Right lobe of liver (tissue), 4 donors: Measurements from ENCODE around the gene RABGEF1.

ENCODE experiments used
- POLR2A ChIP-seq: fragments of 450-650 bp; IDR thresholded peaks from one replicate; pipeline ENCODE4 v1.6.1; 2017; ENCODE audit warnings: antibody characterized with exemption, mild to moderate bottlenecking
- TF ChIP-seq, protein P1 (sequence below), 4 donors: fragments of 200-600 bp in 3 of 4; fragments of 450-650 bp in 1 of 4; IDR thresholded peaks; one replicate each; pipeline versions ENCODE4 v1.5.1 to v1.8.0; 2016 to 2022; ENCODE audit warnings: antibody characterized with exemption in 4 of 4, mild to moderate bottlenecking in 2 of 4
- donor health status: DM: no; HTN: no; CAD: no.
- donor health status: DM: no; HTN: no; CAD: no.
- donor health status: DM: no; HTN: yes; CAD: no.

- TF ChIP-seq, protein P1, sequence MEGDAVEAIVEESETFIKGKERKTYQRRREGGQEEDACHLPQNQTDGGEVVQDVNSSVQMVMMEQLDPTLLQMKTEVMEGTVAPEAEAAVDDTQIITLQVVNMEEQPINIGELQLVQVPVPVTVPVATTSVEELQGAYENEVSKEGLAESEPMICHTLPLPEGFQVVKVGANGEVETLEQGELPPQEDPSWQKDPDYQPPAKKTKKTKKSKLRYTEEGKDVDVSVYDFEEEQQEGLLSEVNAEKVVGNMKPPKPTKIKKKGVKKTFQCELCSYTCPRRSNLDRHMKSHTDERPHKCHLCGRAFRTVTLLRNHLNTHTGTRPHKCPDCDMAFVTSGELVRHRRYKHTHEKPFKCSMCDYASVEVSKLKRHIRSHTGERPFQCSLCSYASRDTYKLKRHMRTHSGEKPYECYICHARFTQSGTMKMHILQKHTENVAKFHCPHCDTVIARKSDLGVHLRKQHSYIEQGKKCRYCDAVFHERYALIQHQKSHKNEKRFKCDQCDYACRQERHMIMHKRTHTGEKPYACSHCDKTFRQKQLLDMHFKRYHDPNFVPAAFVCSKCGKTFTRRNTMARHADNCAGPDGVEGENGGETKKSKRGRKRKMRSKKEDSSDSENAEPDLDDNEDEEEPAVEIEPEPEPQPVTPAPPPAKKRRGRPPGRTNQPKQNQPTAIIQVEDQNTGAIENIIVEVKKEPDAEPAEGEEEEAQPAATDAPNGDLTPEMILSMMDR (IDR thresholded peaks at IDR 0.05): no peak
- no peak for TF ChIP-seq POLR2A
Measured at GRCh38 chr7:66757939-66758338, 17.4 kb downstream of the RABGEF1 start.
